SIG-M5 (cell line): ENCODE measurements around the gene STEAP3.
"Not testable (repeated sequence)": the region's sequence is repeated elsewhere in the genome, so short reads cannot be mapped to it uniquely, and the experiment has no call there.

ENCODE experiments used
- DNase-seq: peaks from one replicate; lab custom pipeline; 2025; lab: John Stamatoyannopoulos, UW

STEAP3 gene

GRCh38 chr2:119261493-119262225 lies 38.0 kb downstream of the STEAP3 start:
- no peak for DNase-seq

- DNase-seq: no peak
Measured at GRCh38 chr2:119263025-119263424, 39.4 kb downstream of the STEAP3 start.

- no peak for DNase-seq
Measured at GRCh38 chr2:119263656-119264055, 40.0 kb downstream of the STEAP3 start.

- no peak for DNase-seq
Measured at GRCh38 chr2:119264781-119265692, 41.4 kb downstream of the STEAP3 start.

- DNase-seq: no peak
Measured at GRCh38 chr2:119265693-119266066, 42.0 kb downstream of the STEAP3 start.

- no peak for DNase-seq
Measured at GRCh38 chr2:119266091-119266589, 42.5 kb downstream of the STEAP3 start.

GRCh38 chr2:119267604-119268003 lies 44.0 kb downstream of the STEAP3 start:
- no peak for DNase-seq

- no peak for DNase-seq
Measured at GRCh38 chr2:119276864-119277263, 53.2 kb downstream of the STEAP3 start.

GRCh38 chr2:119278385-119278784 lies 54.8 kb downstream of the STEAP3 start:
- not testable (repeated sequence) for DNase-seq

GRCh38 chr2:119278946-119279345 lies 55.3 kb downstream of the STEAP3 start:
- no peak for DNase-seq

GRCh38 chr2:119279666-119280065 lies 56.0 kb downstream of the STEAP3 start:
- no peak for DNase-seq

- no peak for DNase-seq
Measured at GRCh38 chr2:119280680-119281079, 57.0 kb downstream of the STEAP3 start.

GRCh38 chr2:119282146-119282995 lies 58.7 kb downstream of the STEAP3 start:
- no peak for DNase-seq

GRCh38 chr2:119282996-119283511 lies 59.4 kb downstream of the STEAP3 start:
- no peak for DNase-seq

- DNase-seq: no peak
Measured at GRCh38 chr2:119283873-119284331, 60.3 kb downstream of the STEAP3 start.

GRCh38 chr2:119286661-119287060 lies 63.0 kb downstream of the STEAP3 start:
- no peak for DNase-seq

- DNase-seq: no peak
Measured at GRCh38 chr2:119288576-119288975, 64.9 kb downstream of the STEAP3 start.

- DNase-seq: no peak
Measured at GRCh38 chr2:119289093-119289492, 65.5 kb downstream of the STEAP3 start.

- no peak for DNase-seq
Measured at GRCh38 chr2:119289642-119290041, 66.0 kb downstream of the STEAP3 start.

- no peak for DNase-seq
Measured at GRCh38 chr2:119290859-119291587, 67.4 kb downstream of the STEAP3 start.

- DNase-seq: no peak
Measured at GRCh38 chr2:119291588-119292167, 68.0 kb downstream of the STEAP3 start.
